ENCODE data around the gene STX1A.
A peak's percentile ranks its signal among the peaks of the same experiment; 100 is the strongest.

The STX1A gene

GRCh38 chr7:73737491-73738219 lies 18.2 kb upstream of the STX1A start:
- no peaks in the 10 kb centered on the region for H3K36me3 ChIP-seq
- H3K4me3 ChIP-seq (ENCODE audit: low read depth, low read length): peak overlapping the region; percentile 75; the same call in 1 of the 2 replicates
- H3K27me3 ChIP-seq: no peaks in the 10 kb centered on the region
- DNase-seq: no peak
- H3K9me3 ChIP-seq: no peaks in the 10 kb centered on the region
- TF ChIP-seq CTCF (IDR thresholded peaks at IDR 0.05; ENCODE audit: low read depth, low read length): no peak
- H3K4me1 ChIP-seq: no peaks in the 10 kb centered on the region

GRCh38 chr7:73736885-73737284 lies 17.4 kb upstream of the STX1A start:
- H3K9me3 ChIP-seq: no peaks in the 10 kb centered on the region
- H3K36me3 ChIP-seq: no peaks in the 10 kb centered on the region
- no peaks in the 10 kb centered on the region for H3K27me3 ChIP-seq
- no peaks in the 10 kb centered on the region for H3K4me1 ChIP-seq
- no peak for TF ChIP-seq CTCF (IDR thresholded peaks at IDR 0.05; ENCODE audit: low read depth, low read length)
- DNase-seq: no peak
- no peak overlapping the region for H3K4me3 ChIP-seq (ENCODE audit: low read depth, low read length)

GRCh38 chr7:73735528-73735905 lies 16.0 kb upstream of the STX1A start:
- Histone ChIP-seq H3K27me3 (no peaks in the 10 kb centered on the region), H3K36me3 (no peaks in the 10 kb centered on the region), H3K4me1 (no peaks in the 10 kb centered on the region), H3K9me3 (no peaks in the 10 kb centered on the region), H3K4me3 (ENCODE audit: low read depth, low read length) (no peak overlapping the region)
- no peak for TF ChIP-seq CTCF (IDR thresholded peaks at IDR 0.05; ENCODE audit: low read depth, low read length)
- DNase-seq: no peak

GRCh38 chr7:73734619-73735527 lies 15.4 kb upstream of the STX1A start:
- H3K9me3 ChIP-seq: no peaks in the 10 kb centered on the region
- no peak overlapping the region for H3K4me3 ChIP-seq (ENCODE audit: low read depth, low read length)
- DNase-seq: peak; percentile 84
- peak; percentile 94 for TF ChIP-seq CTCF (IDR thresholded peaks at IDR 0.05; ENCODE audit: low read depth, low read length)
- H3K36me3 ChIP-seq: no peaks in the 10 kb centered on the region
- no peaks in the 10 kb centered on the region for H3K27me3 ChIP-seq
- H3K4me1 ChIP-seq: no peaks in the 10 kb centered on the region

- Histone ChIP-seq H3K4me1 (no peaks in the 10 kb centered on the region), H3K27me3 (no peaks in the 10 kb centered on the region; the same call in 1 of the 2 replicates), H3K4me3 (ENCODE audit: low read depth, low read length) (no peak overlapping the region), H3K36me3 (no peaks in the 10 kb centered on the region), H3K9me3 (no peaks in the 10 kb centered on the region)
- TF ChIP-seq CTCF (IDR thresholded peaks at IDR 0.05; ENCODE audit: low read depth, low read length): no peak
- DNase-seq: no peak
Observed at GRCh38 chr7:73732397-73732796, 12.9 kb upstream of the STX1A start.

- Histone ChIP-seq H3K36me3 (no peaks in the 10 kb centered on the region), H3K27me3 (no peaks in the 10 kb centered on the region; the same call in 1 of the 2 replicates), H3K9me3 (no peaks in the 10 kb centered on the region), H3K4me1 (no peaks in the 10 kb centered on the region), H3K4me3 (ENCODE audit: low read depth, low read length) (no peak overlapping the region)
- no peak for DNase-seq
- no peak for TF ChIP-seq CTCF (IDR thresholded peaks at IDR 0.05; ENCODE audit: low read depth, low read length)
Observed at GRCh38 chr7:73730485-73730884, 11.0 kb upstream of the STX1A start.
